Measurements from ENCODE around the gene DEFB112.

DNA sequence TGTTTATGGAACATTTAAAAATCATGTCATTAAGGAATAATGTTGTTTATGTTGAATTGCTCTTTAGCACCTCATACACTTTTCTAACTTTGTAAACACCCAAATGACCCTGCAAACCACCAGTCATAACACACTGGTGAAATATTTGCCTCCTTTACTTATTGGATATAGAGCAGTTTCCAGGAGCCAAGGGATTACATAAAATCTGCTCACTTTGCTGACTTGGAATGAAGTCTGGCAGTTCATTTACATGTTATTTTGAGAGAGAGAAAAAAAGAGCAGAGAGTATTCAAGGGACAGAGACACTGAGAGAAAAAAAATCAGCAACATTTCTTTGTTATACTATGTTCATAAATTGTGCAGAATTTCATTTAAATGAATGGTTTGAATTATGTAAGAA is 46.6 kb upstream of the DEFB112 start:
- TF ChIP-seq, protein P1, sequence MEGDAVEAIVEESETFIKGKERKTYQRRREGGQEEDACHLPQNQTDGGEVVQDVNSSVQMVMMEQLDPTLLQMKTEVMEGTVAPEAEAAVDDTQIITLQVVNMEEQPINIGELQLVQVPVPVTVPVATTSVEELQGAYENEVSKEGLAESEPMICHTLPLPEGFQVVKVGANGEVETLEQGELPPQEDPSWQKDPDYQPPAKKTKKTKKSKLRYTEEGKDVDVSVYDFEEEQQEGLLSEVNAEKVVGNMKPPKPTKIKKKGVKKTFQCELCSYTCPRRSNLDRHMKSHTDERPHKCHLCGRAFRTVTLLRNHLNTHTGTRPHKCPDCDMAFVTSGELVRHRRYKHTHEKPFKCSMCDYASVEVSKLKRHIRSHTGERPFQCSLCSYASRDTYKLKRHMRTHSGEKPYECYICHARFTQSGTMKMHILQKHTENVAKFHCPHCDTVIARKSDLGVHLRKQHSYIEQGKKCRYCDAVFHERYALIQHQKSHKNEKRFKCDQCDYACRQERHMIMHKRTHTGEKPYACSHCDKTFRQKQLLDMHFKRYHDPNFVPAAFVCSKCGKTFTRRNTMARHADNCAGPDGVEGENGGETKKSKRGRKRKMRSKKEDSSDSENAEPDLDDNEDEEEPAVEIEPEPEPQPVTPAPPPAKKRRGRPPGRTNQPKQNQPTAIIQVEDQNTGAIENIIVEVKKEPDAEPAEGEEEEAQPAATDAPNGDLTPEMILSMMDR (conservative IDR thresholded peaks at IDR 0.05), result no peak
- no peak for TF ChIP-seq ZFX (IDR thresholded peaks at IDR 0.05)

Measured in C4-2B (cell line).